ENCODE results near the gene RNF223.

Gene RNF223

DNA sequence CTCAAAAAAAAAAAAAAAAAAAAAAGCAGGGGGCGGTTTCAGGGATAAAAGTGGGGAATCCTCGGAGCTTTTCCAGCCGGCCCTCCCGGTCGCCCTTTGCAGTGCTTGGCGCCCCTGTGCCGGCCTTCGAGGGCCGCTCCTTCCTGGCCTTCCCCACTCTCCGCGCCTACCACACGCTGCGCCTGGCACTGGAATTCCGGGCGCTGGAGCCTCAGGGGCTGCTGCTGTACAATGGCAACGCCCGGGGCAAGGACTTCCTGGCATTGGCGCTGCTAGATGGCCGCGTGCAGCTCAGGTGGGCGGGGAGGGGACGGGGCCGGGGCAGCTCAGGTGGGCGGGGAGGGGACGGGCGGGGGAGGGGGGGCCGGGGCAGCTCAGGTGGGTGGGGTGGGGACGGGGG lies 25.3 kb downstream of the RNF223 start:
- H3K18ac ChIP-seq (ENCODE audit: low read length): no peak overlapping the region
- no peak overlapping the region for H2AK5ac ChIP-seq (ENCODE audit: low read length)
- H3K79me1 ChIP-seq (ENCODE audit: low read length): no peaks in the 10 kb centered on the region
- no peak overlapping the region for H3K23ac ChIP-seq (ENCODE audit: low read length)
- H2BK5ac ChIP-seq (ENCODE audit: low read depth, low read length, poor library complexity): no peak overlapping the region
- H4K8ac ChIP-seq (ENCODE audit: low read depth, low read length): no peak overlapping the region
- H3K14ac ChIP-seq (ENCODE audit: low read length): no peak overlapping the region
- peaks cover 88% of the 10 kb centered on the region in 2 experiments for H3K36me3 ChIP-seq (ENCODE audit: control insufficient read depth in 1 of 2, insufficient read depth in 2 of 2, low read length in 2 of 2)
- no peak overlapping the region for H3K4me3 ChIP-seq (ENCODE audit: low read depth, low read length)
- DNase-seq: no peak
- WGBS (ENCODE audit: extremely low coverage, insufficient coverage, insufficient read length): no CpG with 5 or more reads among the region's 28 CpGs
- H3K27ac ChIP-seq (ENCODE audit: low read depth, low read length): no peak overlapping the region
- H3K9ac ChIP-seq (ENCODE audit: low read length): no peak overlapping the region
- no peak overlapping the region for H4K12ac ChIP-seq (ENCODE audit: low read depth, low read length)
- peaks cover 13% of the 10 kb centered on the region for H3K9me3 ChIP-seq (ENCODE audit: insufficient read depth, low read depth, low read length)
- no peak overlapping the region for H4K91ac ChIP-seq (ENCODE audit: low read depth, low read length)
- H2BK120ac ChIP-seq (ENCODE audit: insufficient read depth, low read length, poor library complexity): no peak overlapping the region
- no peaks in the 10 kb centered on the region for H3K4me1 ChIP-seq (ENCODE audit: control insufficient read depth in 1 of 2, insufficient read depth in 2 of 2, low read length in 2 of 2)
- no peak overlapping the region for H2AFZ ChIP-seq (ENCODE audit: insufficient read depth, low read length, poor library complexity)
- no peak overlapping the region for H2BK12ac ChIP-seq (ENCODE audit: low read length)
- no peaks in the 10 kb centered on the region for H3K27me3 ChIP-seq (ENCODE audit: insufficient read depth, low read length)
- no peaks in the 10 kb centered on the region for H3K79me2 ChIP-seq (ENCODE audit: control insufficient read depth, insufficient read depth, low read length, poor library complexity)
- H3K4me2 ChIP-seq (ENCODE audit: low read length): no peak overlapping the region
- no peak overlapping the region for H3K4ac ChIP-seq (ENCODE audit: low read depth, low read length)

DNA sequence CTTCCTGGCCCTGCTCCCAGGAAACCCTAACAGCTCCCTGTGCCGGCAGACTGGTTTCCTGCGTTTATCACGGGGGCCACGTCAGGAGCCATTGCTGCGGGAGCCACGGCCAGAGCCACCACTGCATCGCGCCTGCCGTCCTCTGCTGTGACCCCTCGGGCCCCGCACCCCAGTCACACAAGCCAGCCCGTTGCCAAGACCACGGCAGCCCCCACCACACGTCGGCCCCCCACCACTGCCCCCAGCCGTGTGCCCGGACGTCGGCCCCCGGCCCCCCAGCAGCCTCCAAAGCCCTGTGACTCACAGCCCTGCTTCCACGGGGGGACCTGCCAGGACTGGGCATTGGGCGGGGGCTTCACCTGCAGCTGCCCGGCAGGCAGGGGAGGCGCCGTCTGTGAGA lies 26.1 kb downstream of the RNF223 start:
- H4K91ac ChIP-seq (ENCODE audit: low read depth, low read length): no peak overlapping the region
- peaks cover 13% of the 10 kb centered on the region for H3K9me3 ChIP-seq (ENCODE audit: insufficient read depth, low read depth, low read length)
- no peak overlapping the region for H3K18ac ChIP-seq (ENCODE audit: low read length)
- no peak overlapping the region for H2AFZ ChIP-seq (ENCODE audit: insufficient read depth, low read length, poor library complexity)
- no peak overlapping the region for H3K14ac ChIP-seq (ENCODE audit: low read length)
- no peak for DNase-seq
- no peak overlapping the region for H3K23ac ChIP-seq (ENCODE audit: low read length)
- H3K79me1 ChIP-seq (ENCODE audit: low read length): no peaks in the 10 kb centered on the region
- no peak overlapping the region for H2BK5ac ChIP-seq (ENCODE audit: low read depth, low read length, poor library complexity)
- no peak overlapping the region for H2AK5ac ChIP-seq (ENCODE audit: low read length)
- H2BK120ac ChIP-seq (ENCODE audit: insufficient read depth, low read length, poor library complexity): no peak overlapping the region
- H3K4me3 ChIP-seq (ENCODE audit: low read depth, low read length): no peak overlapping the region
- H3K4me1 ChIP-seq (ENCODE audit: control insufficient read depth in 1 of 2, insufficient read depth in 2 of 2, low read length in 2 of 2): no peaks in the 10 kb centered on the region
- no peak overlapping the region for H2BK12ac ChIP-seq (ENCODE audit: low read length)
- H3K36me3 ChIP-seq (ENCODE audit: control insufficient read depth in 1 of 2, insufficient read depth in 2 of 2, low read length in 2 of 2): peaks cover 88 to 90% of the 10 kb centered on the region in 2 experiments
- no peaks in the 10 kb centered on the region for H3K27me3 ChIP-seq (ENCODE audit: insufficient read depth, low read length)
- H3K9ac ChIP-seq (ENCODE audit: low read length): no peak overlapping the region
- H4K12ac ChIP-seq (ENCODE audit: low read depth, low read length): no peak overlapping the region
- no CpG with 5 or more reads among the region's 25 CpGs for WGBS (ENCODE audit: extremely low coverage, insufficient coverage, insufficient read length)
- no peak overlapping the region for H3K4me2 ChIP-seq (ENCODE audit: low read length)
- H4K8ac ChIP-seq (ENCODE audit: low read depth, low read length): no peak overlapping the region
- no peak overlapping the region for H3K27ac ChIP-seq (ENCODE audit: low read depth, low read length)
- no peak overlapping the region for H3K4ac ChIP-seq (ENCODE audit: low read depth, low read length)
- H3K79me2 ChIP-seq (ENCODE audit: control insufficient read depth, insufficient read depth, low read length, poor library complexity): no peaks in the 10 kb centered on the region

GRCh38 chr1:1047407-1047806 lies 26.7 kb downstream of the RNF223 start:
- no peaks in the 10 kb centered on the region for H3K27me3 ChIP-seq (ENCODE audit: insufficient read depth, low read length)
- no peaks in the 10 kb centered on the region for H3K4me1 ChIP-seq (ENCODE audit: control insufficient read depth in 1 of 2, insufficient read depth in 2 of 2, low read length in 2 of 2)
- H4K8ac ChIP-seq (ENCODE audit: low read depth, low read length): no peak overlapping the region
- H2BK12ac ChIP-seq (ENCODE audit: low read length): no peak overlapping the region
- peaks cover 10% of the 10 kb centered on the region for H3K9me3 ChIP-seq (ENCODE audit: insufficient read depth, low read depth, low read length)
- H4K91ac ChIP-seq (ENCODE audit: low read depth, low read length): no peak overlapping the region
- no peaks in the 10 kb centered on the region for H3K79me2 ChIP-seq (ENCODE audit: control insufficient read depth, insufficient read depth, low read length, poor library complexity)
- no peak overlapping the region for H2AK5ac ChIP-seq (ENCODE audit: low read length)
- H3K4ac ChIP-seq (ENCODE audit: low read depth, low read length): no peak overlapping the region
- WGBS (ENCODE audit: extremely low coverage, insufficient coverage, insufficient read length): no CpG with 5 or more reads among the region's 19 CpGs
- no peak overlapping the region for H3K27ac ChIP-seq (ENCODE audit: low read depth, low read length)
- no peak overlapping the region for H4K12ac ChIP-seq (ENCODE audit: low read depth, low read length)
- H3K36me3 ChIP-seq (ENCODE audit: control insufficient read depth in 1 of 2, insufficient read depth in 2 of 2, low read length in 2 of 2): peaks cover 88 to 95% of the 10 kb centered on the region in 2 experiments
- H3K14ac ChIP-seq (ENCODE audit: low read length): no peak overlapping the region
- no peak overlapping the region for H3K4me2 ChIP-seq (ENCODE audit: low read length)
- no peak overlapping the region for H3K4me3 ChIP-seq (ENCODE audit: low read depth, low read length)
- DNase-seq: no peak
- no peak overlapping the region for H2BK5ac ChIP-seq (ENCODE audit: low read depth, low read length, poor library complexity)
- H3K9ac ChIP-seq (ENCODE audit: low read length): no peak overlapping the region
- H2BK120ac ChIP-seq (ENCODE audit: insufficient read depth, low read length, poor library complexity): no peak overlapping the region
- no peak overlapping the region for H2AFZ ChIP-seq (ENCODE audit: insufficient read depth, low read length, poor library complexity)
- no peak overlapping the region for H3K23ac ChIP-seq (ENCODE audit: low read length)
- H3K79me1 ChIP-seq (ENCODE audit: low read length): no peaks in the 10 kb centered on the region
- H3K18ac ChIP-seq (ENCODE audit: low read length): no peak overlapping the region

GRCh38 chr1:1046767-1047166 lies 27.3 kb downstream of the RNF223 start:
- H3K23ac ChIP-seq (ENCODE audit: low read length): no peak overlapping the region
- H3K4me2 ChIP-seq (ENCODE audit: low read length): no peak overlapping the region
- H3K79me1 ChIP-seq (ENCODE audit: low read length): no peaks in the 10 kb centered on the region
- DNase-seq: no peak
- H3K4me1 ChIP-seq (ENCODE audit: control insufficient read depth in 1 of 2, insufficient read depth in 2 of 2, low read length in 2 of 2): no peaks in the 10 kb centered on the region
- H3K14ac ChIP-seq (ENCODE audit: low read length): no peak overlapping the region
- H2BK120ac ChIP-seq (ENCODE audit: insufficient read depth, low read length, poor library complexity): no peak overlapping the region
- no peaks in the 10 kb centered on the region for H3K79me2 ChIP-seq (ENCODE audit: control insufficient read depth, insufficient read depth, low read length, poor library complexity)
- H3K4me3 ChIP-seq (ENCODE audit: low read depth, low read length): no peak overlapping the region
- no peaks in the 10 kb centered on the region for H3K27me3 ChIP-seq (ENCODE audit: insufficient read depth, low read length)
- no peak overlapping the region for H2BK5ac ChIP-seq (ENCODE audit: low read depth, low read length, poor library complexity)
- no peak overlapping the region for H3K18ac ChIP-seq (ENCODE audit: low read length)
- no peak overlapping the region for H3K9ac ChIP-seq (ENCODE audit: low read length)
- no peak overlapping the region for H4K12ac ChIP-seq (ENCODE audit: low read depth, low read length)
- H2AK5ac ChIP-seq (ENCODE audit: low read length): no peak overlapping the region
- H3K4ac ChIP-seq (ENCODE audit: low read depth, low read length): no peak overlapping the region
- no peak overlapping the region for H2AFZ ChIP-seq (ENCODE audit: insufficient read depth, low read length, poor library complexity)
- H3K9me3 ChIP-seq (ENCODE audit: insufficient read depth, low read depth, low read length): peaks cover 6% of the 10 kb centered on the region
- H4K91ac ChIP-seq (ENCODE audit: low read depth, low read length): no peak overlapping the region
- no peak overlapping the region for H3K27ac ChIP-seq (ENCODE audit: low read depth, low read length)
- no peak overlapping the region for H2BK12ac ChIP-seq (ENCODE audit: low read length)
- peaks cover 88 to 93% of the 10 kb centered on the region in 2 experiments for H3K36me3 ChIP-seq (ENCODE audit: control insufficient read depth in 1 of 2, insufficient read depth in 2 of 2, low read length in 2 of 2)
- no CpG with 5 or more reads among the region's 26 CpGs for WGBS (ENCODE audit: extremely low coverage, insufficient coverage, insufficient read length)
- no peak overlapping the region for H4K8ac ChIP-seq (ENCODE audit: low read depth, low read length)
